Measurements from ENCODE around the gene E2F3. TPM values are rescaled to one million over a fixed set of nuclear protein-coding genes. Genes with fewer than 3 reads are reported as not detected.

E2F3 gene
- total and polyA plus RNA-seq, 5 donors from 2014 or later, result 5.2 to 14.0 (median 8.4) TPM

GRCh38 chr6:20379231-20379630 is 22.4 kb upstream of the E2F3 start:
- Histone ChIP-seq H3K4me1 (ENCODE audit: control insufficient read depth, insufficient read depth, low read length, poor library complexity, severe bottlenecking) (peaks cover 11% of the 10 kb centered on the region), H3K9me3 (ENCODE audit: control insufficient read depth in 2 of 2, low read length in 2 of 2) (no peaks in the 10 kb centered on the region), H3K27ac (ENCODE audit: insufficient read depth, low read length, poor library complexity, severe bottlenecking) (no peak overlapping the region), H3K4me3 (ENCODE audit: low read depth, low read length) (no peak overlapping the region), H3K36me3 (ENCODE audit: control insufficient read depth, insufficient read depth, low read length) (no peaks in the 10 kb centered on the region), H3K27me3 (ENCODE audit: control insufficient read depth, insufficient read depth, low read length) (peaks cover 2% of the 10 kb centered on the region)
- ATAC-seq (ENCODE audit: low read depth in 2 of 2) (no peak), DNase-seq (no peak)
- H3K4me3 Mint-ChIP-seq, result no peak overlapping the region
- H3K9me3 Mint-ChIP-seq, result peaks cover 0 to 2% (median 0%) of the 10 kb centered on the region in 7 donors
- H3K27ac Mint-ChIP-seq, result no peak overlapping the region
- peaks cover 6 to 41% (median 24%) of the 10 kb centered on the region in 4 donors for H3K4me1 Mint-ChIP-seq
- H3K27me3 Mint-ChIP-seq, result no peaks in the 10 kb centered on the region
- peaks cover 8% of the 10 kb centered on the region for H3K36me3 Mint-ChIP-seq

GRCh38 chr6:20386218-20386617 is 15.5 kb upstream of the E2F3 start:
- H3K27me3 Mint-ChIP-seq, result peaks cover 4% of the 10 kb centered on the region
- H3K27me3 ChIP-seq (ENCODE audit: control insufficient read depth, insufficient read depth, low read length), result peaks cover 2% of the 10 kb centered on the region
- H3K27ac Mint-ChIP-seq, result peak overlapping the region in 1 of 3 donors; percentile 23
- no peaks in the 10 kb centered on the region for H3K36me3 ChIP-seq (ENCODE audit: control insufficient read depth, insufficient read depth, low read length)
- no peak overlapping the region for H3K27ac ChIP-seq (ENCODE audit: insufficient read depth, low read length, poor library complexity, severe bottlenecking)
- H3K9me3 ChIP-seq (ENCODE audit: control insufficient read depth in 2 of 2, low read length in 2 of 2), result no peaks in the 10 kb centered on the region
- H3K4me1 Mint-ChIP-seq, result peaks cover 0 to 6% (median 3%) of the 10 kb centered on the region in 4 donors
- ATAC-seq (ENCODE audit: low read depth in 2 of 2) (no peak), DNase-seq (no peak)
- H3K36me3 Mint-ChIP-seq, result peaks cover 4% of the 10 kb centered on the region
- H3K4me3 ChIP-seq (ENCODE audit: low read depth, low read length), result no peak overlapping the region
- no peaks in the 10 kb centered on the region for H3K4me1 ChIP-seq (ENCODE audit: control insufficient read depth, insufficient read depth, low read length, poor library complexity, severe bottlenecking)
- no peak overlapping the region for H3K4me3 Mint-ChIP-seq
- H3K9me3 Mint-ChIP-seq, result peaks cover 0 to 2% (median 0%) of the 10 kb centered on the region in 7 donors

- H3K27me3 Mint-ChIP-seq, result peaks cover 4% of the 10 kb centered on the region
These were observed 12.6 kb upstream of the E2F3 start for GRCh38 chr6:20389066-20389465.

GRCh38 chr6:20393297-20393696 is 8.4 kb upstream of the E2F3 start:
- Histone ChIP-seq H3K9me3 (ENCODE audit: control insufficient read depth in 2 of 2, low read length in 2 of 2) (no peaks in the 10 kb centered on the region), H3K27me3 (ENCODE audit: control insufficient read depth, insufficient read depth, low read length) (no peaks in the 10 kb centered on the region), H3K36me3 (ENCODE audit: control insufficient read depth, insufficient read depth, low read length) (no peaks in the 10 kb centered on the region), H3K4me3 (ENCODE audit: low read depth, low read length) (no peak overlapping the region), H3K27ac (ENCODE audit: insufficient read depth, low read length, poor library complexity, severe bottlenecking) (no peak overlapping the region), H3K4me1 (ENCODE audit: control insufficient read depth, insufficient read depth, low read length, poor library complexity, severe bottlenecking) (no peaks in the 10 kb centered on the region)
- no peaks in the 10 kb centered on the region for H3K36me3 Mint-ChIP-seq
- DNase-seq (no peak), ATAC-seq (ENCODE audit: low read depth in 2 of 2) (no peak)
- H3K27me3 Mint-ChIP-seq, result no peaks in the 10 kb centered on the region
- no peak overlapping the region for H3K4me3 Mint-ChIP-seq
- peaks cover 0 to 1% (median 0%) of the 10 kb centered on the region in 7 donors for H3K9me3 Mint-ChIP-seq
- H3K27ac Mint-ChIP-seq, result no peak overlapping the region
- H3K4me1 Mint-ChIP-seq, result peaks cover 0 to 2% (median 0%) of the 10 kb centered on the region in 4 donors

More at GRCh38 chr6:20389066-20389465, 12.6 kb upstream of the E2F3 start:
- H3K36me3 Mint-ChIP-seq, result no peaks in the 10 kb centered on the region
- H3K27ac ChIP-seq (ENCODE audit: insufficient read depth, low read length, poor library complexity, severe bottlenecking), result no peak overlapping the region
- H3K4me1 ChIP-seq (ENCODE audit: control insufficient read depth, insufficient read depth, low read length, poor library complexity, severe bottlenecking), result no peaks in the 10 kb centered on the region
- no peak for ATAC-seq (ENCODE audit: low read depth in 2 of 2)
- no peak overlapping the region for H3K4me3 ChIP-seq (ENCODE audit: low read depth, low read length)
- H3K36me3 ChIP-seq (ENCODE audit: control insufficient read depth, insufficient read depth, low read length), result no peaks in the 10 kb centered on the region
- no peaks in the 10 kb centered on the region for H3K27me3 ChIP-seq (ENCODE audit: control insufficient read depth, insufficient read depth, low read length)
- H3K27ac Mint-ChIP-seq, result no peak overlapping the region
- no peak overlapping the region for H3K4me3 Mint-ChIP-seq
- no peak for DNase-seq
- H3K9me3 Mint-ChIP-seq, result peaks cover 0 to 1% (median 0%) of the 10 kb centered on the region in 7 donors
- no peaks in the 10 kb centered on the region for H3K9me3 ChIP-seq (ENCODE audit: control insufficient read depth in 2 of 2, low read length in 2 of 2)
- H3K4me1 Mint-ChIP-seq, result peaks cover 0 to 3% (median under 1%) of the 10 kb centered on the region in 4 donors

- peaks cover 22% of the 10 kb centered on the region for H3K4me1 ChIP-seq (ENCODE audit: control insufficient read depth, insufficient read depth, low read length, poor library complexity, severe bottlenecking)
- Mint-ChIP-seq H3K27me3 (no peaks in the 10 kb centered on the region), H3K36me3 (no peaks in the 10 kb centered on the region), H3K27ac (peak overlapping the region in 1 of 3 donors; percentile 1), H3K4me1 (peaks cover 10 to 31% (median 18%) of the 10 kb centered on the region in 4 donors), H3K9me3 (no peaks in the 10 kb centered on the region), H3K4me3 (peak overlapping the region in 2 of 4 donors; percentile 16 to 83)
- no peak overlapping the region for H3K27ac ChIP-seq (ENCODE audit: insufficient read depth, low read length, poor library complexity, severe bottlenecking)
- DNase-seq, result no peak
- H3K36me3 ChIP-seq (ENCODE audit: control insufficient read depth, insufficient read depth, low read length), result no peaks in the 10 kb centered on the region
- no peaks in the 10 kb centered on the region for H3K9me3 ChIP-seq (ENCODE audit: control insufficient read depth in 2 of 2, low read length in 2 of 2)
- no peak overlapping the region for H3K4me3 ChIP-seq (ENCODE audit: low read depth, low read length)
- ATAC-seq (ENCODE audit: low read depth in 2 of 2), result no peak
- H3K27me3 ChIP-seq (ENCODE audit: control insufficient read depth, insufficient read depth, low read length), result no peaks in the 10 kb centered on the region
These were observed 2.2 kb upstream of the E2F3 start for GRCh38 chr6:20399518-20399917.

- Mint-ChIP-seq H3K36me3 (peaks cover 3% of the 10 kb centered on the region), H3K9me3 (no peaks in the 10 kb centered on the region), H3K27me3 (no peaks in the 10 kb centered on the region), H3K27ac (peak overlapping the region; percentile 72 to 84 (median 78)), H3K4me3 (peak overlapping the region; percentile 91 to 100 (median 96)), H3K4me1 (peaks cover 14 to 40% (median 23%) of the 10 kb centered on the region in 4 donors)
- peak; percentile 13 to 63 (median 25) for DNase-seq
- H3K36me3 ChIP-seq (ENCODE audit: control insufficient read depth, insufficient read depth, low read length), result no peaks in the 10 kb centered on the region
- no peaks in the 10 kb centered on the region for H3K27me3 ChIP-seq (ENCODE audit: control insufficient read depth, insufficient read depth, low read length)
- no peaks in the 10 kb centered on the region for H3K9me3 ChIP-seq (ENCODE audit: control insufficient read depth in 2 of 2, low read length in 2 of 2)
- peak overlapping the region; percentile 60 for H3K27ac ChIP-seq (ENCODE audit: insufficient read depth, low read length, poor library complexity, severe bottlenecking)
- peak overlapping the region; percentile 96 for H3K4me3 ChIP-seq (ENCODE audit: low read depth, low read length)
- H3K4me1 ChIP-seq (ENCODE audit: control insufficient read depth, insufficient read depth, low read length, poor library complexity, severe bottlenecking), result peaks cover 31% of the 10 kb centered on the region
- ATAC-seq (ENCODE audit: low read depth in 2 of 2), result no peak
These were observed 1.0 kb upstream of the E2F3 start for GRCh38 chr6:20400456-20401204.

GRCh38 chr6:20402092-20402341 is 338 bp downstream of the E2F3 start:
- Mint-ChIP-seq H3K9me3 (no peaks in the 10 kb centered on the region), H3K27me3 (no peaks in the 10 kb centered on the region), H3K4me1 (peaks cover 23 to 54% (median 34%) of the 10 kb centered on the region in 4 donors), H3K27ac (peak overlapping the region; percentile 69 to 84 (median 72)), H3K4me3 (peak overlapping the region; percentile 91 to 100 (median 96)), H3K36me3 (peaks cover 3% of the 10 kb centered on the region)
- Histone ChIP-seq H3K36me3 (ENCODE audit: control insufficient read depth, insufficient read depth, low read length) (no peaks in the 10 kb centered on the region), H3K9me3 (ENCODE audit: control insufficient read depth in 2 of 2, low read length in 2 of 2) (no peaks in the 10 kb centered on the region), H3K27me3 (ENCODE audit: control insufficient read depth, insufficient read depth, low read length) (no peaks in the 10 kb centered on the region), H3K4me1 (ENCODE audit: control insufficient read depth, insufficient read depth, low read length, poor library complexity, severe bottlenecking) (peaks cover 44% of the 10 kb centered on the region), H3K4me3 (ENCODE audit: low read depth, low read length) (peak overlapping the region; percentile 53), H3K27ac (ENCODE audit: insufficient read depth, low read length, poor library complexity, severe bottlenecking) (peak overlapping the region; percentile 92)
- ATAC-seq (ENCODE audit: low read depth in 2 of 2) (no peak), DNase-seq (no peak)
